H54 (cell line): ENCODE results near the gene APOD.

ENCODE experiments used
- DNase-seq: peaks from one replicate; pipeline ENCODE4 v3.0.0; 2011; ENCODE audit warnings: low spot score, mixed read lengths; ENCODE audit not compliant: insufficient read length
- FAIRE-seq: peaks from 3 replicates; lab custom pipeline; 2011; peaks lifted over from hg19 to GRCh38; lab: Jason Lieb, UNC
- POLR2A ChIP-seq: IDR thresholded peaks from 2 replicates; pipeline ENCODE4 v1.6.1; 2011; ENCODE audit warnings: low read depth, mild to moderate bottlenecking, low read length

The APOD gene

GRCh38 chr3:195556390-195556789, 27.4 kb downstream of the APOD start:
- DNase-seq: no peak
- no peak for FAIRE-seq
- no peak for TF ChIP-seq POLR2A

GRCh38 chr3:195555110-195555509, 28.6 kb downstream of the APOD start:
- FAIRE-seq: no peak
- no peak for TF ChIP-seq POLR2A
- DNase-seq: no peak

- FAIRE-seq: no peak
- no peak for DNase-seq
- TF ChIP-seq POLR2A: no peak
Observed at GRCh38 chr3:195554458-195554857, 29.3 kb downstream of the APOD start.

GRCh38 chr3:195553268-195553667, 30.5 kb downstream of the APOD start:
- TF ChIP-seq POLR2A: no peak
- DNase-seq: no peak
- FAIRE-seq: no peak

GRCh38 chr3:195551381-195551978, 32.3 kb downstream of the APOD start:
- TF ChIP-seq POLR2A: no peak
- FAIRE-seq (no peak), DNase-seq (no peak)

- no peak for TF ChIP-seq POLR2A
- FAIRE-seq: no peak
- no peak for DNase-seq
Observed at GRCh38 chr3:195550723-195551122, 33.0 kb downstream of the APOD start.

GRCh38 chr3:195549931-195550519, 33.7 kb downstream of the APOD start:
- FAIRE-seq (no peak), DNase-seq (no peak)
- TF ChIP-seq POLR2A: no peak

- no peak for DNase-seq
- TF ChIP-seq POLR2A: no peak
- FAIRE-seq: no peak
Observed at GRCh38 chr3:195548987-195549386, 34.8 kb downstream of the APOD start.

GRCh38 chr3:195548501-195548900, 35.2 kb downstream of the APOD start:
- TF ChIP-seq POLR2A: no peak
- FAIRE-seq: no peak

GRCh38 chr3:195548006-195548405, 35.7 kb downstream of the APOD start:
- DNase-seq (no peak), FAIRE-seq (no peak)
- no peak for TF ChIP-seq POLR2A

More at GRCh38 chr3:195548501-195548900, 35.2 kb downstream of the APOD start:
- DNase-seq: no peak

GRCh38 chr3:195546130-195546560, 37.6 kb downstream of the APOD start:
- no peak for TF ChIP-seq POLR2A
- peak; percentile 97 for FAIRE-seq
- peak; percentile 82 for DNase-seq

- no peak for DNase-seq
- no peak for FAIRE-seq
- TF ChIP-seq POLR2A: no peak
Observed at GRCh38 chr3:195544634-195545033, 39.1 kb downstream of the APOD start.

- DNase-seq (no peak), FAIRE-seq (no peak)
- TF ChIP-seq POLR2A: no peak
Observed at GRCh38 chr3:195544230-195544536, 39.6 kb downstream of the APOD start.

- no peak for FAIRE-seq
- TF ChIP-seq POLR2A: no peak
- DNase-seq: no peak
Observed at GRCh38 chr3:195543500-195544229, 40.1 kb downstream of the APOD start.

GRCh38 chr3:195542698-195543499, 40.8 kb downstream of the APOD start, which contains the start of gene PPP1R2:
PPP1R2 (minus strand) TSS chr3:195543325; CDS start chr3:195543025, 300 bp downstream.
- TF ChIP-seq POLR2A: peak; percentile 98
- FAIRE-seq (peak; percentile 75), DNase-seq (peak; percentile 85)
